RWPE1 (cell line): ENCODE results near the gene SPINK4.
A peak's percentile ranks its signal among the peaks of the same experiment; 100 is the strongest.

Experiments used
- CTCF ChIA-PET: fragments of 350-600 bp; sonication (Branson Sonifier 250); formaldehyde crosslinking; extraction: SDS; loops from one replicate; lab custom pipeline; 2021; lab: Yijun Ruan, JAX
- POLR2A ChIA-PET: fragments of 400-600 bp; formaldehyde crosslinking; extraction: SDS; loops from one replicate; lab custom pipeline; 2020; ENCODE audit warnings: antibody characterized with exemption; ENCODE audit not compliant: low non-redundant PET; lab: Yijun Ruan, JAX
- DNase-seq: peaks from one replicate; pipeline ENCODE4 v3.0.0; 2012; ENCODE audit warnings: low spot score
- H3K27ac ChIP-seq: fragments of 450-650 bp; 2 replicates; pipeline ENCODE4 v1.5.1; 2017
- CTCF ChIP-seq: fragments of 450-650 bp; conservative IDR thresholded peaks from 2 replicates; pipeline ENCODE4 v1.5.1; 2017; ENCODE audit warnings: low read depth, mild to moderate bottlenecking

SPINK4 gene

GRCh38 chr9:33263131-33264002 lies 23.4 kb downstream of the SPINK4 start:
- ChIA-PET CTCF (interaction anchor here (0.7 to 1.7 kb wide), 3 partner anchors 9 to 34 kb away, joined by 3 to 6 read pairs (median 3); no protein-coding TSS in a partner anchor), POLR2A (no interaction called here)
- DNase-seq = peak; percentile 23
- H3K27ac ChIP-seq = peak overlapping the region; percentile 91
- no peak for TF ChIP-seq CTCF

- CTCF ChIA-PET = interaction anchor here (0.7 to 1.7 kb wide), 2 partner anchors 23 to 35 kb away, joined by 3 to 6 read pairs; no protein-coding TSS in a partner anchor
- H3K27ac ChIP-seq = peak overlapping the region; percentile 91
- TF ChIP-seq CTCF = no peak
- peak; percentile 33 for DNase-seq
- POLR2A ChIA-PET = interaction anchor here (1.0 kb wide), 1 partner anchor 10 kb away, joined by 3 read pairs; no protein-coding TSS in a partner anchor
These were observed 24.1 kb downstream of the SPINK4 start for GRCh38 chr9:33264003-33264472.

DNA sequence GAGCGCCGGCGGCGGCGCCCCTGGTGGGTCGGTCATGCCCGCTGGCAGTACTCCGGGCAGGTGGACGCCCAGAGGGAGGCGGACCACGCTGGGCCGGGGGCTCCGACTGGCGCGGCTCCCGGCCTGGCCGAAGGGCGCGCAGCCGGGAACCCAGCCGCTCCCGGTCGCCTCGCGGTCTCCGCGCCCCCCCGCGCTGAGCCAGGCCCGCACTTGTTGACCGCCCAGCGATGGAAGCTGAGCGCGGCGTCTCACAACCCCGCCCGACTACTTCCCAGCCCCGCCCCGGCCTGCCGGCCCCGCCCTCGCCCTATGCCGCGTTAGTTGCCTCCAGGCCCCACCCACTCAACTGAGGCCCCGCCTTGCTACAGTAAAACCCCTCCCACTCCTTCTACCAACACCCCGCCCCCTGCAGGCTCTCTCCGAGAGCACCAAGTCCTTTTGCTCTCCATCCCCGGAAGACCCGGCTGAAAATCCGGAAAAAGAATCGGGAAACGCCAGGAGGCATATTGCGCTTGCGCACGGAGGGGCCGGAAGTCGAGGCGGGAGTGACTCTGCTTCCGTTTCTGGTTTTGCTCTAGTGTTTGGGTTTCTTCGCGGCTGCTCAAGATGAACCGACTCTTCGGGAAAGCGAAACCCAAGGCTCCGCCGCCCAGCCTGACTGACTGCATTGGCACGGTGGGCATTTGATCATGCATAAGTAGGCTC lies 24.7 kb downstream of the SPINK4 start, which contains the start of the genes BAG1 and CHMP5:
Gene BAG1, minus strand, starts transcription at position 236 of the 705 bp plus-strand sequence.
Gene CHMP5, plus strand, starts transcription at position 577 of the 705 bp plus-strand sequence. Its CDS starts 30 bp downstream, at position 607.
- peak within 1 kb of the TSS; percentile 91 for H3K27ac ChIP-seq
- no peak for TF ChIP-seq CTCF
- ChIA-PET POLR2A (interaction anchor here (1.0 kb wide), 1 partner anchor 9 kb away, joined by 3 read pairs; no protein-coding TSS in a partner anchor), CTCF (interaction anchor here (1.7 kb wide), 1 partner anchor 22 kb away, joined by 6 read pairs; no protein-coding TSS in a partner anchor)
- DNase-seq = peak; percentile 100

- DNase-seq = no peak
- H3K27ac ChIP-seq = peak overlapping the region; percentile 91
- no peak for TF ChIP-seq CTCF
- ChIA-PET CTCF (no interaction called here), POLR2A (no interaction called here)
These were observed 25.4 kb downstream of the SPINK4 start for GRCh38 chr9:33265211-33265865.

DNA sequence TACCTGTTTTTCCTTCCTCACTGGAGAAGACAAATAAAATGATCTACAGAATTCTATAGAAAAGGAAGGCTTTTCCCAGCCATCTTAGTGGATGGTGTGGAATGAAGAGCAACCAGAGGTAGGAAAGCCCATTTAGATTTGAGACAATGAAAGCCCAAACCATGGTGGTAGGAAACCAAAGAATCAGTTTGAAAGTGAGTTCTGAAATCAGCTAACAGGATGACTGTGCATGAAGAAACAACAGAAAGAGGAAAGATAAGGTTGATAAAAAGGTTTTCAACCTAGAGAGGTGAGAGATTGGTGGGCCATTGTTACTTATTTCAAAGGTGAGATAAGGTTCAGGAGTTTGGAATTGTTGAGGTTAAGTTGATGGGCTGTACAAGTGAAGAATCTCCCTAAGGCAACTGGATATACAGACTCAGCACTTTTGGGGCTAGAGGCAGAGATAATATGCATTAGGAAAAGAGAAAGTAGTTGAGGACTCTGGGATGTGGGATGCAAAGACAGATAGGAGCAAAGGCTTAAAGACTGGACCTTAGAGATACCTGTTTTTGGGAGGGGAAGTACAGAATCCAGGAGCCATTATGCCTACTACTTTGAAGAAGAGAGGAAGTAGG lies 27.3 kb downstream of the SPINK4 start:
- no peak for TF ChIP-seq CTCF
- no peak for DNase-seq
- POLR2A ChIA-PET = interaction anchor here (0.5 kb wide), 1 partner anchor 71 kb away, joined by 4 read pairs; no protein-coding TSS in a partner anchor
- H3K27ac ChIP-seq = no peak overlapping the region
- CTCF ChIA-PET = no interaction called here
